ENCODE data around the gene TBXT. TPM values are rescaled to one million over a fixed set of nuclear protein-coding genes. Genes with fewer than 3 reads are reported as not detected.

TBXT gene
- total RNA-seq, 1 donor from 2014 or later, result not detected

- peaks cover 39% of the 10 kb centered on the region for H3K27me3 ChIP-seq (ENCODE audit: low read depth)
- H3K36me3 ChIP-seq, result no peaks in the 10 kb centered on the region
- H3K27ac ChIP-seq (replicated peaks), result no peak overlapping the region
- H3K4me1 ChIP-seq, result no peaks in the 10 kb centered on the region
- no peak for TF ChIP-seq CTCF (IDR thresholded peaks at IDR 0.05; ENCODE audit: borderline replicate concordance)
- H3K4me3 ChIP-seq, result no peak overlapping the region
- intact Hi-C loops (cut with micrococcal nuclease), result no loop called here
- peaks cover 6% of the 10 kb centered on the region for H3K9me3 ChIP-seq (replicated peaks)
- DNase-seq, result no peak
Measured at GRCh38 chr6:166121726-166122125, 45.9 kb downstream of the TBXT start.

GRCh38 chr6:166119116-166119911 is 48.3 kb downstream of the TBXT start:
- H3K27me3 ChIP-seq (ENCODE audit: low read depth), result peaks cover 23% of the 10 kb centered on the region
- H3K27ac ChIP-seq (replicated peaks), result no peak overlapping the region
- peaks cover 24% of the 10 kb centered on the region for H3K9me3 ChIP-seq (replicated peaks)
- DNase-seq, result no peak
- H3K36me3 ChIP-seq, result no peaks in the 10 kb centered on the region
- no peak overlapping the region for H3K4me3 ChIP-seq
- intact Hi-C loops (cut with micrococcal nuclease), result no loop called here
- no peak for TF ChIP-seq CTCF (IDR thresholded peaks at IDR 0.05; ENCODE audit: borderline replicate concordance)
- H3K4me1 ChIP-seq, result no peaks in the 10 kb centered on the region

GRCh38 chr6:166115609-166116008 is 52.0 kb downstream of the TBXT start:
- Histone ChIP-seq H3K27me3 (ENCODE audit: low read depth) (peaks cover 44% of the 10 kb centered on the region), H3K4me1 (no peaks in the 10 kb centered on the region), H3K36me3 (no peaks in the 10 kb centered on the region), H3K4me3 (no peak overlapping the region), H3K9me3 (replicated peaks) (peaks cover 24% of the 10 kb centered on the region), H3K27ac (replicated peaks) (no peak overlapping the region)
- intact Hi-C loops (cut with micrococcal nuclease), result no loop called here
- DNase-seq, result no peak
- TF ChIP-seq CTCF (IDR thresholded peaks at IDR 0.05; ENCODE audit: borderline replicate concordance), result no peak

GRCh38 chr6:166112580-166112979 is 55.1 kb downstream of the TBXT start:
- DNase-seq, result no peak
- Histone ChIP-seq H3K27me3 (ENCODE audit: low read depth) (peaks cover 75% of the 10 kb centered on the region), H3K4me3 (no peak overlapping the region), H3K36me3 (no peaks in the 10 kb centered on the region), H3K27ac (replicated peaks) (no peak overlapping the region), H3K4me1 (no peaks in the 10 kb centered on the region), H3K9me3 (replicated peaks) (peaks cover 24% of the 10 kb centered on the region)
- TF ChIP-seq CTCF (IDR thresholded peaks at IDR 0.05; ENCODE audit: borderline replicate concordance), result no peak
- intact Hi-C loops (cut with micrococcal nuclease), result no loop called here

GRCh38 chr6:166109608-166110007 is 58.0 kb downstream of the TBXT start:
- H3K4me3 ChIP-seq, result no peak overlapping the region
- intact Hi-C loops (cut with micrococcal nuclease), result no loop called here
- TF ChIP-seq CTCF (IDR thresholded peaks at IDR 0.05; ENCODE audit: borderline replicate concordance), result no peak

More at GRCh38 chr6:166109608-166110007, 58.0 kb downstream of the TBXT start:
- DNase-seq, result no peak
- no peaks in the 10 kb centered on the region for H3K9me3 ChIP-seq (replicated peaks)
- H3K4me1 ChIP-seq, result no peaks in the 10 kb centered on the region
- peaks cover 80% of the 10 kb centered on the region for H3K27me3 ChIP-seq (ENCODE audit: low read depth)
- H3K36me3 ChIP-seq, result no peaks in the 10 kb centered on the region
- no peak overlapping the region for H3K27ac ChIP-seq (replicated peaks)

Other genes starting within 250 kb of the TBXT start
- gene PRR18, start 140.5 kb upstream of the TBXT start, total RNA-seq, result not detected
- 19.3 TPM for gene SFT2D1, start 174.7 kb upstream of the TBXT start, total RNA-seq
- gene MPC1, start 215.1 kb upstream of the TBXT start, total RNA-seq, result 531 TPM

Data from left ventricle myocardium inferior (tissue), 1 donor.